ENCODE data around the gene NOM1.

NOM1 gene

DNA sequence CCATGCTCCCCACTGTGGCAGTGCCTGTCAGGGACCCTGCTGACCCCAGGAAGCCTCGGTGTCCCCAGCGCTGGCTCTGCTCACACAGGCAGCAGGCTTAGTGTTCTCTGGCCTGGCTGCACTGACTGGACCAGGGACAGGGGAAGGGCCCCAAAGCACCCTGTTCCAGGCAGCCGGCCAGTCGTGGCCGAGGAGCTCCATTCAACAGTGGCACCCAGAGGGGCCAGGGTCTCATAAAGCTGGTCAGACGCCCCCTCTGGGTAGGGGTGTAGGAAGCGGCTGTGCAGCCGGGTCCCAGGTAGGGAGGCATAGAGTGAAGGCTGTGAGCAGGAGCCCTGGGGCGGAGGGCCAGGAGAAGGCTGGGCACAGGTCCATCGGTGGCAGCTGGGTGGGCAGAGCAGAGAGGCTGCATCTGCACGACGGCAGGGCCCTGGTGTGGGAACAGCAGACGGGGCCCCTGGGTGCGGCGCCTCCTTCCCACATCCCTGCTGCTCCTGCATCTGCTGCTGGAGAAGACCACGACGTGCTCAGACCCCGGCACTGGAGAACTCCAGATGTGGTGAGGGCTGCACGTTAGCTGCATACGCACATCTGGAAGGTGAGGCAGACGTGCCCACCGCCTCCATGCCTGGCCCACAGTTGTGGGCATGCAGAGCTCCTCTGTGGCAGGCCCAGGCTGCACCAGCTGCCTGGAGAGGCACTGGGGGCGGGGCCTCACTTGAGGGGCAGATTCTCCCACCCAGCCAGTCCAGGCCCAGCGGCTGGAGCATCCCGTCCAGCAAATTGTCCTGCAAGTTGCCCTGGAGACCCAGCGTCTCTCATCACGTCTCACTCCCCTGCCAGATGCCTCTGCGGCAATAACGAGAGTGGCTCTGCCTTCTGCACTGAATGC is 35.8 kb downstream of the NOM1 start:
- DNase-seq: no peak

DNA sequence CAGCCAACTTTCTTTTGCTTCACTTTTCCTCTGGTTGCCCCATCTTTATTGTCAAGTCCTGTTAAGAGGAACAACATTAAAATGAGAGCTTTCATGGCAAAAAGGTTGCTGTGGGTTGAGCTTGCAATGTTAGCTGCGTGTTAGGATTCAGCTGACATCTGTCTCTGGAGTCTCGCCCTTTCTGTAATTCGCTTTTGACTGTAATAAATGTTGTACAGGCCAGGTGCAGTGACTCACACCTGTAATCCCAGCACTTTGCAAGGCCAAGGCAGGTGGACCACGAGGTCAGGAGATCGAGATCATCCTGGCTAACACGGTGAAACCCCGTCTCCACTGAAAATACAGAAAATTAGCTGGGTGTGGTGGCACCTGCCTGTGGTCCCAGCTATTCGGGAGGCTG is 36.9 kb downstream of the NOM1 start:
- no peak for DNase-seq

GRCh38 chr7:156988343-156989185 is 39.1 kb downstream of the NOM1 start:
- DNase-seq: no peak

- no peak for DNase-seq
Observed at GRCh38 chr7:156989766-156990535, 40.4 kb downstream of the NOM1 start.

DNA sequence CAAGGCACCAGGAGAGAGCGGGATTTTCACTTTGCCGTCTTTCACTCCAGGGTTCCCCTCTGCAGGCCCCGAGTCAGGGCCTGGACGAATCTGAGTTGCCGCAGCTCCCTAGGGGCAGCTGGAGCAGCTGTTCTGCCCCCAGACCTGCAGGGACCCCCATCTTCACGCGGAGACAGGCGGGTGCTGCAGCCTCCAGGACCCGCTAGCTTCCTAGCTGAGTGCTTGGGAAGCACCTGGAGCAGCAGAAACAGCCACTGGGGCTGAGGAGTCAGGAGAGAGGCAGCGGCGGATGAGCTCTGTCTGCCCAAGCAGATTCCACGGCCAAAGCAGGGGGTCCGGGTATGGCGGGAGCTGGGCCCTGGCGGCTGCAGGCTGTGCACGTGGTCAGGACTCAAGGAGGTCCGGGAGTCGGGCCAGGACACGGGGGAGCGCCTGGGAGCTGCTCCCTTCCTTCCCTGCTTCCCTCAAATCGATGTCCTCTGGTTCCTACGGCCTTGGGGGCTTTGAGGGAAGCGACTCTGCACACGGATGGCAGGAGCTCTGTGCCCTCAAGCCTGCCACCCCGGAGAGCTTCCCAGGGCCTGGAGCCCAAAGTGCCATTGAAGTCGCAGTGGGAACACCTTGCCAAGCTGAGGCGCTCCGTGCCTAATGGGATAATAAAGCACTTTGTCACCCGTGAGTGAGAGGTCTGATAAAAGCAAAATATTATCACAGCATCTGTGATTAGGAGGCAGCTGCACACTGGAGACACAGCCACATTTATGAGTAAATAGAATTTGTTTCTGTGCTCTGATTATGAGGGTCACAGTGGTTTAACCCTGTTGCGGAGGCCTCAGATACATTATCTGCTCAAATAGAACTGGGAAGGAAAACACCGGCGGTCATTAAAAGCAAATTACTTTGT is 43.8 kb downstream of the NOM1 start:
- DNase-seq: no peak

- DNase-seq: no peak
Observed at GRCh38 chr7:156993925-156994235, 44.4 kb downstream of the NOM1 start.

GRCh38 chr7:156994417-156994816 is 44.9 kb downstream of the NOM1 start:
- no peak for DNase-seq

DNA sequence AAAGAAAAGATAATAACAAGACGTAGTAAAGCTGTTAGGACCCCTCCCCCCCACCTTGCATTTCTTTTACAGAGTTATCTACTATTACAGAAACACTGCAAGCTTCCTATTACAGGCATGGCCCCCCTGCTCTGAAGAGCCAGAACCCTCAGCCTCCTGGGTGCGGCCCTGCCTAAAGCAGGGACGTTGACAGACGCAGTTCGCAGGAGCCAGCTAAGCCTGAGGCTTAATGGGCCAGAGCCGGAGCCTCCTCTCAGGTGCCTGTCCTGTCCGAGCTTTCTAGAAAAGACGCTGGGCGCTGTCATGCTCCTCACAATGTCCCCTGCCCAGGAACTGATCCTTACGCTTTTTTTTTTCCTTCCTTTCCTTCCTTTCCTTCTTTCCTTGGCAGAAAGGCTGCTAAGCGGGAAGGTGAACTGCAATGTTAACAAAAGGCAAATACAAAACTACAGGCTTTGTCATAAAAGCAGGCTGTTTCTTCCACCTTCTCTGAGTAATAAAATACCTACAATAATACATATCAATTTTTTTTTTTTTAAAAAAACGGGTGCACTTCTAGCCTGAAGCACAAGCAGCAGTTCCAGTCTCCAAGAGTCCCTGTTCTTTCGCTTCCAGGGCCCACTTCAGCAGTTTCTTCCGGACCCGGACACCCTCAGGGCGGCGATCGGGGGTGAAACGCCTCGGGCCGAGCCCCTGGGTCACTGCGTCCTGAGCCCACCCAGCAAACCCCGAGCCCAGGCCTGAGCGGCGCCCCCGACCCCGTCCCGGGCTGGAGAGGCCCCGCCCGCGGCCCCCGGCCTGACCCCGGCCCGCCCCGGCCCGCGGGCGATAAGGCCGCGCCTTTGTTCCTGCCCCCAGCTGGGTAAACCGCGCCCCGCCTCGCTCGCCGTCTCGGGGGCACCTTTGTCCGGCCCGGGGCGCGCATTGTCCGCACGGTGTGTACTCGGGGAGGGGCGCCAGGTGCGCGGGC is 49.8 kb downstream of the NOM1 start:
- no peak for DNase-seq

GRCh38 chr7:156999958-157000726 is 50.6 kb downstream of the NOM1 start:
- peak; percentile 13 for DNase-seq

DNA sequence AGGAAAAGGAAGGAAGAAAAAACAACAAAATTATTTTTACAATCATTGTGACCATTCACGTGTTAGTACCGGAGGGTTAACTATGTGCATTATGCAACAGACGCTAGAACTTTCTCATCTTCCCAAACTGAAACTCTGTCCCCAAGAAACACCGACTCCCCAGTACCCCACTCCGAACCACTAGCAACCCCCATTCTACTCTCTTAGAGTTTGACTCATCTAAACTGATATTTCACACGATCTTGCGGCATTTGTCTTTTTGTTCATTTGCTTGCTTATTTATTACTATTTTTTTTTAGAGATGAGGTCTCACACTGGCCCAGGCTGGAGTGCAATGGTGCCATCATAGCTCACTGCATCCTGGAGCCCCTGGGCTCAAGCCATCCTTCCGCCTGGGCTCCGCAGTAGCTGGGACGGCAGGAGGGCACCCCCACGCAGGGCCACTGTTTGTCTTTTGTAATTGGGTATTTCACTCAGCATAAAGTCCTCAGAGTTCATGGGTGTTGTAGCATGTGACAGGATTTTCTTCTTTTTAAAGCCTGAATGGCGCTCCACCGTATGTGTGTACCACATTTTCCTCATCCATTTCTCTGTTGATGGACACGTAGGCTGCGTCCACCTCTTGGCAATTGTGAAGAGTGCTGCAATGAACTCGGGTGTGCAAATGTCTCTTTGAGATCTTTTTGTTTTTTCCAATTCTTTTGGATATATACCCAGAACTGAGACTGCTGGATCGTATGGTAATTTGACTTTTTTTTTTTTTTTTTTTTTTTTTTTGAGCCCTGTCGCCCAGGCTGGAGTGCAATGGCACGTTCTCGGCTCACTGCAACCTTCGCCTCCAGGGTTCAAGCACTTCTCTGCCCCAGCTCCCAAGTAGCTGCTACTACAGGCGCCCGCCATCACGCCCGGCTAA is 51.5 kb downstream of the NOM1 start:
- DNase-seq: no peak

DNA sequence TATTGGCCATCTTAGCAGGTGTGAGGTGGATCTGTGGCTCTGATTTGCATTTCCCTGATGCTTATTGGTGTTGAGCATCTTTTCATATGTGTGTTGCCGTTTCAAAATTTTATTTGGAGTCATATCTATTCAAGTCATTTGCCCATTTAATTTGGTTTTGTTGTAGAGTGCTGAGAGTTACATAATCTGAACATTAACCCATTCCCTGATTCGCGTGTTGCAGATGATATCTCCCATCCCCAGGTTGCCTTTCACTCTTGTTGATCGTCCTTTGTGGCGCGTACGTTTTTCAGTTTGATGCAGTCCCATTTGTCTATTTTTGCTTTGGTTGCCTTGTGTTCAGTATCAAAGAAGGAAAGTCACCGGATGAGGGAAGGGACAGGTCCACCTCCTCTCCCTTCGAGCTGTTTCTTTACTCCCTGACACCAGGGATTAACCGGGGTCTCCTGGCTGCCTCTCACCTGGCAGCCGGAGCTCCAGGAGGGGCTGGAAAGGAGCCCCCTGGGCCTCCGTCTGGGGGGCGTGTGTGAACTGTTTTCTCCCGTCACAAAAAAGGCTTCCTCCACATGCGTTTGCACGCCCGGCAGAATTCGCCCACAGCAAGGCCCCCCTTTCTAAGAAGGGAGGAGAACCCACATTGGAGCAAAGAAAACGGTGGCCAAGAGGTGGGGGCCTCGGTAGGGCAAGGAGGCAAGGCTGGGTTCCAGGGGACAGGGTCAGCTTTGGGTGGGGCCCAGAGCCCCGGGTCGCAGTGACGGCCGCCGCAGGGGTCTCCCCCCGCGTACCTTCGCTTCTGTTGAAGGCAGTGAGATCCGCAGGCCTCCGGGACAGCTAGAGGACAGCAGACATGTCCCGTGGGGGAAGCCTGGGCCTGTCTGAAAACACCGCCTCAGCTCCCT is 52.7 kb downstream of the NOM1 start:
- DNase-seq: no peak

GRCh38 chr7:157002819-157003421 is 53.4 kb downstream of the NOM1 start:
- DNase-seq: no peak

- no peak for DNase-seq
Observed at GRCh38 chr7:157003445-157003755, 53.9 kb downstream of the NOM1 start.

GRCh38 chr7:157003756-157004520 is 54.4 kb downstream of the NOM1 start:
- DNase-seq: no peak

GRCh38 chr7:157004521-157005455 is 55.3 kb downstream of the NOM1 start:
- no peak for DNase-seq

Data from NCI-H510A treated with DMSO at 0.1 percent for 48 hours (cell line).